ENCODE measurements around the gene CD151. TPM values are rescaled to one million over a fixed set of nuclear protein-coding genes. Genes with fewer than 3 reads are reported as not detected.

CD151 gene
- 181 TPM for total RNA-seq

DNA sequence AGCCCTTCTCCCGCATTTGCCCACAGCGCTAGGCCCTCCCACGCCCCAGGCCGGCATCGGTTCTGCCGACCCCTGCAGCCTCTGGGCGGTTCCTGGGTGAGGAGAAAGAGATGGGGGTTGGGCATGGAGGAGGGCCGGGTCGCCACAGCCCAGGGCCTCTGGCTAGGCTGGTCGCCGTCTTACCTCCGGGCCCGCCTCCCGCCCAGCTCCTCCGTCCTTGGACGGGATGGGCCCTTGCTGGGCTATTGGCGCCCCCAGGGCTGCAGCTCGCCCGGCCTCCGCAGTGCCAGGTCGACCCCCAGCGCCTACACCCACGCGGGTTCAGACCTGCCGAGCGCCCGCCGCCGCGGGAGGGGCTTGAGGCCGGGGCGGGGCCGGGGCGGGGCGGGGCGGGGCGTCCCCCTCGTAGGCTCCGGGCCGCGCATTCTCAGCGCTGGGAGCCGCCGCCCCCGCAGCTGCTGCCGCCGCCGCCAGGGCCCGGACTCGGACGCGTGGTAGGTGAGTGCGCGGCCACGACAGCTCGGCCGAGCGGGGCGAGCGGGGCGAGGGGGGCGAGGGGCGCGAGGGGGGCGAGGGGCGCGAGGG, at the start of gene CD151:
TSS of gene CD151 (plus strand) at position 424 of the 585 bp plus-strand sequence. CDS start 3,118 bp downstream, outside the sequence.
- DNase-seq, result peak; percentile 84

- peak; percentile 93 for DNase-seq
These were observed 49.2 kb upstream of the CD151 start for GRCh38 chr11:783581-784015.

DNA sequence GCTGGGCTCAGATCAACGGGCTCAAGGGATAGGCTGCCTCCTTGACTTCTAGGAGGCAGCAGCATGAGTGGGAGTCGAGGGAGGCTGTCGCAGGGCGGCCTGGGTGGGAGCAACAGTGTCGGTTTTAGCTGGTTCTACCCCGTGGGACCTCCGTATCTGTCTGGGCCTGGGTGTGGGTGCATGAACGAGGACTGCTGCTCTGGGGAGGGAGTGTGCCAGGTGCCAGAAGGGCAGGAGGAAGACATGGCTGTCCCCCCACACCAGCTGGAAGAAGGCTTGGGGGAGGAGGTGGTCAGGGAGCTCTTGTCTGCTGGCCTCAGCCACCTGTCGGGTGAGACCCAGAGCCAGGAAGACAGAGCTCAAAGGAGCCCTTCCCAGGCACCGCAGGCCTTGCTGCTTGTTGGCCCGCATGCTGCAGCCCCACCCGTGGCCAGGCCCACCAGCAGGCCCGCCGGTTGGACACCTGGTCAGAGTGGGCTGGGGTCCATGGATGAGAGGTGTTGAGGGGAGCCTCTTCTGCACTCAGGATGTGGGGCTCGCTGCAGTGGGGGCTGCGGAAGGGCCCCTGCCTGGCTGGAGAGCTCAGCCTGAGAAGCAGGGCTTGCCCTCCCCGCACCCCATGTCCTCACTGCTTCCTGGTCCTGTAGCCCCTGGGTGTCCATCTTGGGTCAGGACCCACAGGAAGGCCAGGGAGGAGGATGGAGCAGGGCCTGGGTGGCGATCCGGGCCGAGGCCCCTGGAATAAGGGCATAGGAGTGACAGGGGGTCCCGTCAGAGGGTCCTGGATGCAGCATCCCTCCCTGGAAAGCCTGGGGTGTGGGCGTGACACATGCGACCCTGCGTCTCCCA, 46.3 kb upstream of the CD151 start:
- DNase-seq, result no peak

DNA sequence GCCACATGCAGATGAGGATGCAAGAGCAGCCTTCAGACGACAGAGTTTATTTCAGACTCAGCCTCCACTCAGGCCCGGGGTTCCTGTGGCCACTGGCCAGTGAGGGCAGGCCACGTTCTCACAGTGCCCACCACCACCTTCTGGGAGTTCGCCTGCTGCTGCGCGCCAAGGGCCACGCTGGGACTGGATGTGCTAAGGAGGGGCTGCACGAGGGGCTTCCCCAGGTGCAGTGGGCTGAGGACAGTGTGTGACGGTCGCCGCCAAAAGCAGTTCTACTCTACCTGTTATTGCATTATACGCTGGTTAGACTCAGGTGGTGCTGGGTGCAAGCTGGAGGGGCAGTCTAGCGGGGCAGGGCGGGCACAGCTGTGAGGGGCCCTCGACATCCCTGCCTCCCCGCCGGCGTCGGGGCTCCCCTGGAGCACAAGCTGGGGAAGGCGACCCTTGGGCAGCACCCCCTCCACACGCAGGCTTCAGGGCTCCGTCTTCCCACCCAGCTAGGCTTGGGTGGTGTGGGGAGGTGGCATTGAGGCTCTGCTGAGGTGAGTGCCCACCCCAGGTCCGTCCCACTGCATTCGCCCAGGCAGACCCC, 45.6 kb upstream of the CD151 start:
- no peak for DNase-seq

DNA sequence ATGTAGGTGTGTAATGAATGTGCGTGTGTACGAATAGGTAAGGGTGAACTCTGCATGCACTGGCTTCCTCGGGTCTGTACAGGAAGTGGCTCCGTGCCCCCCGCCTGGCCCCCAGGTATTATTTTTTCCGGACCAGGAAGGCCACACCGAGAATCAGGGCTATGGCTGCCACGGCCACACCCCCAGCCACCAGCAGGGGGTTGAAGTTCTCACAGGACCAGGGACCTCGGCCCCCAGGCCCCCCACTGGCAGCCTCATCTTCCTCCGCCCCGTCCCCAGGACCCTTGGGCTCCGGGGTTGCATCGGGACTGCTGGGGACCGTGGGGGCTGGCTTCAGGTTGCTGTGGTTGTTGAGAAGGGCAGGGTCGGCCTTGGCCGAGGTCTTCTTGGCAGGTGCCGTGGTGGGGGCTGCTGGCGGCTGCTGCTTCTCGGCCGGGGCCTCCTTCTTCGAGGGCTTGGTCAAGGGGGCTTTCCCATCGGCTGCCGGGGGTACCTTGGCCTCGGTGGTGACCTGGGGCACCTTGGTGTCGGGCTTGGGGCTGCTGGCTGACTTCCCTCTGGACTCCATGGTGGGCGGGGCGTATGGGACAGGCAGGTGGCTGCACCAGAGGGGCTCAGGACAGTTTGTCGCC, 44.6 kb upstream of the CD151 start:
- DNase-seq, result no peak

DNA sequence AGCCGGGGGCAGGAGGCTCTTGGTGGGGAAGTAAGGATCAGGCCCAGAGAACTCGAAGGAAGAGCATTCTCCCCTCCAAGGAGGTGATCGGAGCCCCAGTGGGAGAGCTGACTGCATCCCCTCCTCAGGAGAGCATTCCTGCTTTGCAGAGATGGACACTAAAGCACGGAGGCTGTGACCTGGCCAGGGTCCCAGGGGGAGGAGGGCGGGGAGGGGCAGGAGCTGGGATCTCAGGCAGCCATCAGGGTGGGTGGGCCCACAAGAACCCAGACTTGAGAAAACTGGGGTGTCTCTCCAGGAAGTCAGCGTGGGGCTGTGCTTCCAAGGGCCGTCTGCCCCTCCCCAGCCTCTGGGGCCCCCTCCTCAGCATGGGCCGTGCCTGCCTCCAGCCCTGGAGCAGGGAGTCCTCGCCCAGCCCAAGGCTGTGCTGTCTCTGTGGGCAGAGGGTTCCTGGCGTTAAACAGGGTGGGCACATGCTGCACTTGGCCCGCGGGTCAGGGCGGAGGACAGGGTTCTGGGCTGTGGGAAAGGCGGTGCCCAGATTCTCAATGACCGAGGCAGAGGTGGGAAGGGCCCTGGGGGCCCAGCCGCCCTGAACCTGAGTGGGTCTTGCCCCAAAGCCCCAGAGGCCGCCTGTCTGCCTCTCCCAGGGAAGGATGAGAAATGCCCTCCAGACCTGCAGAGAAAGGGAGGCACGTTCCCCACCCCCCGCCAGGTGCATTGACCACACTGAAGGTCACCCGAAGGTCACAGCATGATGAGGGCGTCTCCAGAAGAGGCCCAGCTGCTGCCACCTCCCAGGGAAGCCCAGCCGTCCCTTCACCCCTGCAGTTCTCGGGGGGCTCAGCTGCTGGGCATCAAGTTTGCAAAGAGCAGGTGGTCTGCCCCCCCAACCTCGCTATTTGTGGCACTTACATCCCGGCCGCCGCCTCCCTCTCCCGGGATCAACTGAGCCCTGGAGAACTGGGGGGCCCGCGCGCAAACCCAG, 43.5 kb upstream of the CD151 start:
- DNase-seq, result no peak

- DNase-seq, result peak; percentile 46
These were observed 42.8 kb upstream of the CD151 start, which contains the start of gene CEND1 for GRCh38 chr11:789943-790342. Gene CEND1, minus strand, starts transcription at chr11:790090. Its CDS starts 1,514 bp downstream, at chr11:788576.

- no peak for DNase-seq
These were observed 41.8 kb upstream of the CD151 start for GRCh38 chr11:790721-791564.

- DNase-seq, result no peak
These were observed 40.9 kb upstream of the CD151 start for GRCh38 chr11:791658-792534.

DNA sequence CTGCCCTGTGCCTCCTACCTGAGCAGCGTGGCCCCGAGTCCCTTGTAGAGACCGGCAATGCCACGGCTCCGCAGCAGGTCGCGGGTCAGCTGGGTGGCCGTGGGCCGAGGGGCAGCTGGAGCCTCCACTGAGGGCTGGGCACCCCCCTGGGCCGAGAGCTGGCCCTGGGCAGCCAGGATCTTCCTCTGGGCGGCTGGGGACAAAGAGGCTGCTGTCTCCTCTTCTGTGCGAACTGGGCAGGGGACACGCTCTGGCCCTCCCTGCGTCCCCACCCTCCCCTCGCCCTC, 40.3 kb upstream of the CD151 start:
- DNase-seq, result no peak

GRCh38 chr11:792873-793272, 39.9 kb upstream of the CD151 start:
- DNase-seq, result no peak

GRCh38 chr11:793556-793955, 39.2 kb upstream of the CD151 start:
- DNase-seq, result no peak

- DNase-seq, result no peak
These were observed 38.6 kb upstream of the CD151 start for GRCh38 chr11:794013-794765.

DNA sequence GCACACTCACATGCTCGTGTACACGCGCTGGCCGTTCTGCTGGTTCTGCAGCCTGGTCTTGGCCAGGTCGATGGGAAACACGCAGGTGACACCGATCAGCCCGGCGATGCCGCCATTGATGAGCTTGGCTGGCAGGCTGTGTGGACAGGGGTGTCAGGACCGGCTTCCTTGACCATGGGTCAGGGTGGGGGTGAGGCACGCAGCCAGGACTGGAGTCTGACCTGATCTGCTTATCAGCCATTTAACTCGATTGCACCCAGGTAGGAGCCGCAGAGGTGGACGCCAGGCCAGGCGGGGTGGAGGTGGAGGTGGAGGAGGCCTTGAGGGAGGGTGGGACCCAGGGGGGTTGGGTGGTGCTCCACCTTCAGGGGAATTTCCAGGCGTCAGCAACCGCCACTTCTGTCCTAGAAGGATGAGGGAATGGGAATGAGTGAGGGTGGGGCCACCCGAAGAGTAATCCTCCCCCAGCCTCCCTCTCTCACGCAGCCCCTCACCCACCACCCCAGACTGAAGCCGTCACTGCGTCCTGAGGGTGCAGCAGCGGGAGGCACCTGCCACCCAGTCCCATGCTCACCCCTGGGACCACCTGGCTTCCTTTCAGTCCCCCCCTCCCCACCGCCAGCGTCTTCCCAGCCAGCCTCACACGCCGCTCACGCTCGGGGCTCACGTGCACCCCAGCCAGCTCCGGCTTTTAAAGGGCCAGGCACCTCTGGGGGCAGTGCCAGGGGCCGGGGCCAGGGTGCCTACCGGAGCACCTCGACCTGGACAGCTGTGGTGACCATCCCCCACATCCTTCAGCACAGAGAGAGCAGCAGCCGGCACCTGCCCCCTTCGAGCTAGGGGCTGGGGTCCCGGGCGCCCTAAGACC, 37.8 kb upstream of the CD151 start:
- DNase-seq, result no peak

DNA sequence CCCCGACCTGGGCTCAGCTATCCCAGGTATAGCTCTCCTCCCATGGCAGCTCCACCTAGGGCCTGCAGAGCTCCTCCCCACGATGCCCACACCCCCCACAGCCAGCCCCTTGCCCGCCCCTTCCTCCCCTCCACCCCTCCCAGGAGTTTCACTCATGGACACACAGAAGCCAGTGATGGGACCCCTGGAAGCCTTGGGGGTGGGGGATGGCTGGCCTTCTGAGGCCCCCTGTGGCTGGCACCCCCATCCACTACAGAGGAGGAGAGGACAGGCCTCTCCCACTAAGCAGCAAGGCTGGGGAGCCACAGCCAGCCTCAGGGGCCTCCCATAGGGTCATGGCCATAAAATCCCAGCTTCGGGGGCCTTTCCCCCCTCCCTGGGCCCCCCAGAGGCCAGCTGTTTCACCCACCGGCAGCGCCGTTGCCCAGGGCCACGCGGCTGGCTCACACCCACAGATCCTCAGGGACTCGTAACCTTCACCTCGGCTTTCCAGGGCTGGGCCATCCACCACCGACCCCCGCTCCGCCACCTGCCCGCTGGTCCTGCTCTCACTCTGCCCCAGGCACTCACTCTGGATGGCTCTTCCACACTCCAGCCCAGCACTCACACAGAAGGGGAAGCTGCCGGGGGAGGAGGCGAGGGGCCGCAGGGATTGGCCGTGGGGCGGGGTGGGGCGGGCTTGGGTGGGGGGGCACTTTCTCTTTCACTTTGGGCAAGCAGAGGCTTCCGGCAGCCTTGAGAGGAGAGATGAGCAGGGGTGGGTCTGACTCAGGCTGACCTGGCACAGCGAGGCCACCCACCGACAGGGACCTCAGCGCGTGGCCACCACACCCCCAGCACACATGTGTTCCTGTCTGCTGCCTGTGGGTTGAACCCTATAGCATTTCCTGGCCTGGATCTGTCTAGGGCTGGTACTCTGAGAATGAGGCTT, 36.9 kb upstream of the CD151 start:
- DNase-seq, result peak; percentile 84

GRCh38 chr11:796565-797295, 36.0 kb upstream of the CD151 start:
- no peak for DNase-seq
